Neural progenitor cell (in vitro differentiated cells): ENCODE measurements around the gene MS4A10.

Experiments used
- CTCF ChIP-seq: fragments of 200-600 bp; sonication (generic); IDR thresholded peaks from 2 replicates; pipeline ENCODE4 v1.5.1; 2017; ENCODE audit warnings: antibody characterized with exemption, mild to moderate bottlenecking
- EZH2phosphoT487 ChIP-seq: fragments of 200-600 bp; sonication (generic); IDR thresholded peaks from 2 replicates; pipeline ENCODE4 v1.6.1; 2017; ENCODE audit warnings: antibody characterized with exemption

GRCh38 chr11:60748225-60748624 lies 36.9 kb upstream of the MS4A10 start:
- TF ChIP-seq CTCF = no peak
- no peak for TF ChIP-seq EZH2phosphoT487
